Mesenchymal stem cell (in vitro differentiated cells and primary cell): ENCODE results near the gene EFR3B.

Experiments
- DNase-seq: peaks from one replicate; pipeline ENCODE4 v3.0.0-alpha.2; 2013
- H2AFZ ChIP-seq: one replicate; pipeline ENCODE4 v1.6.1; 2013; ENCODE audit warnings: low read depth, mild to moderate bottlenecking, control low read depth, inconsistent platforms, low read length, moderate library complexity
- H2AK5ac ChIP-seq: 2 replicates; pipeline ENCODE4 v1.6.1; 2013; ENCODE audit warnings: low read length, moderate library complexity, mild to moderate bottlenecking, inconsistent platforms; ENCODE audit not compliant: severe bottlenecking
- H2BK120ac ChIP-seq: one replicate; pipeline ENCODE4 v1.6.1; 2013; ENCODE audit warnings: low read depth, mild to moderate bottlenecking, inconsistent platforms, low read length, moderate library complexity
- H2BK12ac ChIP-seq, 2 experiments: one replicate each; pipeline ENCODE4 v1.6.1; 2013; ENCODE audit warnings: inconsistent platforms in 2 of 2, low read length in 2 of 2, mild to moderate bottlenecking in 2 of 2, moderate library complexity in 2 of 2, control low read depth in 1 of 2
- H2BK15ac ChIP-seq: one replicate; pipeline ENCODE4 v1.6.1; 2013; ENCODE audit warnings: mild to moderate bottlenecking, low read depth, inconsistent platforms; ENCODE audit not compliant: poor library complexity, severe bottlenecking
- H2BK5ac ChIP-seq: 2 replicates; pipeline ENCODE4 v1.6.1; 2013; ENCODE audit warnings: low read depth, mild to moderate bottlenecking, low read length, control low read depth, inconsistent platforms; ENCODE audit not compliant: poor library complexity, severe bottlenecking
- H3K14ac ChIP-seq, 2 experiments: one replicate each; pipeline ENCODE4 v1.6.1; 2013; ENCODE audit warnings: inconsistent platforms in 2 of 2, low read length in 2 of 2, control low read depth in 1 of 2, mild to moderate bottlenecking in 1 of 2, moderate library complexity in 1 of 2
- H3K18ac ChIP-seq, 2 experiments: one replicate each; pipeline ENCODE4 v1.6.1; 2013; ENCODE audit warnings: inconsistent platforms in 2 of 2, low read length in 2 of 2, control low read depth in 1 of 2, low read depth in 1 of 2, mild to moderate bottlenecking in 1 of 2
- H3K23ac ChIP-seq, 2 experiments: one replicate each; pipeline ENCODE4 v1.6.1; 2013; ENCODE audit warnings: inconsistent platforms in 2 of 2, low read length in 2 of 2, mild to moderate bottlenecking in 2 of 2, moderate library complexity in 2 of 2, control low read depth in 1 of 2
- H3K27ac ChIP-seq: 2 replicates; pipeline ENCODE4 v1.5.1; 2013; ENCODE audit warnings: mild to moderate bottlenecking, moderate library complexity, low read length, control low read depth, inconsistent platforms; ENCODE audit not compliant: poor library complexity, severe bottlenecking
- H3K27me3 ChIP-seq, 2 experiments: 2 replicates each; pipeline versions ENCODE4 v1.6.1 to v1.7.0; 2013; ENCODE audit warnings: low read length in 2 of 2, mild to moderate bottlenecking in 2 of 2, moderate library complexity in 2 of 2, control low read depth in 1 of 2, inconsistent platforms in 1 of 2; ENCODE audit not compliant: control insufficient read depth in 1 of 2, insufficient read depth in 1 of 2
- H3K36me3 ChIP-seq, 2 experiments: 2 replicates each; pipeline versions ENCODE4 v1.6.1 to v1.7.0; 2013; ENCODE audit warnings: low read length in 2 of 2, control low read depth in 1 of 2, inconsistent platforms in 1 of 2, low read depth in 1 of 2, mild to moderate bottlenecking in 1 of 2; ENCODE audit not compliant: insufficient read depth in 2 of 2, control insufficient read depth in 1 of 2
- H3K4ac ChIP-seq, 2 experiments: one replicate each; pipeline ENCODE4 v1.6.1; 2013; ENCODE audit warnings: inconsistent platforms in 2 of 2, low read length in 2 of 2, mild to moderate bottlenecking in 2 of 2, moderate library complexity in 2 of 2, control low read depth in 1 of 2, low read depth in 1 of 2
- H3K4me1 ChIP-seq: 2 replicates; pipeline ENCODE4 v1.6.1; 2013; ENCODE audit warnings: low read depth, low read length, control low read depth; ENCODE audit not compliant: control insufficient read depth, insufficient read depth
- H3K4me2 ChIP-seq: 2 replicates; pipeline ENCODE4 v1.6.1; 2013; ENCODE audit warnings: low read length, mild to moderate bottlenecking, inconsistent platforms; ENCODE audit not compliant: poor library complexity, severe bottlenecking
- H3K4me3 ChIP-seq, 2 experiments: 2 replicates each; pipeline versions ENCODE4 v1.5.1 to v1.7.0; 2013; ENCODE audit warnings: low read length in 2 of 2, mild to moderate bottlenecking in 2 of 2, control low read depth in 1 of 2, low read depth in 1 of 2; ENCODE audit not compliant: insufficient read depth in 1 of 2
- H3K79me1 ChIP-seq: replicated peaks from 2 replicates; pipeline ENCODE4 v1.6.1; 2013; ENCODE audit warnings: mild to moderate bottlenecking, control low read depth, low read length, inconsistent platforms; ENCODE audit not compliant: poor library complexity, severe bottlenecking
- H3K9ac ChIP-seq: 2 replicates; pipeline ENCODE4 v1.7.0; 2013; ENCODE audit warnings: mild to moderate bottlenecking, low read length, moderate library complexity
- H3K9me3 ChIP-seq: 2 replicates; pipeline ENCODE4 v1.7.0; 2013; ENCODE audit warnings: mild to moderate bottlenecking, low read length; ENCODE audit not compliant: control insufficient read depth
- H4K8ac ChIP-seq: one replicate; pipeline ENCODE4 v1.6.1; 2013; ENCODE audit warnings: inconsistent platforms, mild to moderate bottlenecking, low read length, moderate library complexity
- H4K91ac ChIP-seq: one replicate; pipeline ENCODE4 v1.6.1; 2013; ENCODE audit warnings: mild to moderate bottlenecking, low read length, inconsistent platforms
- WGBS: methylation state at CpG from one replicate; pipeline ENCODE4 v1.1.7; 2013; ENCODE audit warnings: mixed read lengths; 5-methylcytosine and 5-hydroxymethylcytosine counted together

Gene EFR3B

GRCh38 chr2:25141120-25141519, 99.2 kb downstream of the EFR3B start:
- Histone ChIP-seq H3K9me3 (no peaks in the 10 kb centered on the region), H3K14ac (peak overlapping the region in 1 of 2 experiments; percentile 51), H3K4me2 (no peak overlapping the region), H3K27me3 (peaks cover 0 to 24% of the 10 kb centered on the region in 2 experiments), H4K8ac (no peak overlapping the region), H3K36me3 (peaks cover 3 to 30% of the 10 kb centered on the region in 2 experiments), H4K91ac (no peak overlapping the region), H3K79me1 (no peaks in the 10 kb centered on the region), H2BK120ac (no peak overlapping the region), H2AK5ac (no peak overlapping the region), H2BK15ac (no peak overlapping the region), H2BK5ac (no peak overlapping the region), H2BK12ac (no peak overlapping the region), H3K9ac (no peak overlapping the region), H3K27ac (no peak overlapping the region), H2AFZ (no peak overlapping the region), H3K18ac (no peak overlapping the region), H3K4ac (no peak overlapping the region), H3K23ac (no peak overlapping the region), H3K4me1 (no peaks in the 10 kb centered on the region), H3K4me3 (no peak overlapping the region)
- 85% methylated on average over 5 of the region's 8 CpGs for WGBS
- no peak for DNase-seq

- no peak overlapping the region for H2BK15ac ChIP-seq
- H3K27me3 ChIP-seq, result peaks cover 0 to 16% of the 10 kb centered on the region in 2 experiments
- H3K27ac ChIP-seq, result no peak overlapping the region
- no peak overlapping the region for H3K4me3 ChIP-seq
- H3K9me3 ChIP-seq, result no peaks in the 10 kb centered on the region
- WGBS, result 81% methylated on average over 6 of the region's 6 CpGs
- no peak overlapping the region for H3K14ac ChIP-seq
- no peak for DNase-seq
- H4K8ac ChIP-seq, result no peak overlapping the region
- H3K4me2 ChIP-seq, result no peak overlapping the region
- no peak overlapping the region for H2BK120ac ChIP-seq
- no peaks in the 10 kb centered on the region for H3K4me1 ChIP-seq
- no peak overlapping the region for H3K4ac ChIP-seq
- no peaks in the 10 kb centered on the region for H3K79me1 ChIP-seq
- H2BK12ac ChIP-seq, result no peak overlapping the region
- H3K18ac ChIP-seq, result no peak overlapping the region
- no peak overlapping the region for H4K91ac ChIP-seq
- H2BK5ac ChIP-seq, result no peak overlapping the region
- no peak overlapping the region for H3K23ac ChIP-seq
- no peak overlapping the region for H3K9ac ChIP-seq
- H2AFZ ChIP-seq, result no peak overlapping the region
- H2AK5ac ChIP-seq, result no peak overlapping the region
- peaks cover 0 to 33% of the 10 kb centered on the region in 2 experiments for H3K36me3 ChIP-seq
Observed at GRCh38 chr2:25145803-25146202, 103.9 kb downstream of the EFR3B start.

- no peak overlapping the region for H3K4me3 ChIP-seq
- no peak overlapping the region for H3K27ac ChIP-seq
- peaks cover 0 to 29% of the 10 kb centered on the region in 2 experiments for H3K36me3 ChIP-seq
- H2AK5ac ChIP-seq, result no peak overlapping the region
- WGBS, result 96% methylated on average over 10 of the region's 10 CpGs
- H3K4me1 ChIP-seq, result no peaks in the 10 kb centered on the region
- H3K4ac ChIP-seq, result no peak overlapping the region
- H4K91ac ChIP-seq, result no peak overlapping the region
- H2AFZ ChIP-seq, result no peak overlapping the region
- DNase-seq, result no peak
- no peak overlapping the region for H3K14ac ChIP-seq
- no peaks in the 10 kb centered on the region for H3K79me1 ChIP-seq
- H2BK15ac ChIP-seq, result no peak overlapping the region
- H4K8ac ChIP-seq, result no peak overlapping the region
- no peaks in the 10 kb centered on the region for H3K9me3 ChIP-seq
- H3K9ac ChIP-seq, result no peak overlapping the region
- H3K4me2 ChIP-seq, result no peak overlapping the region
- H2BK120ac ChIP-seq, result no peak overlapping the region
- no peak overlapping the region for H2BK12ac ChIP-seq
- no peak overlapping the region for H2BK5ac ChIP-seq
- no peak overlapping the region for H3K18ac ChIP-seq
- no peak overlapping the region for H3K23ac ChIP-seq
- peaks cover 0 to 10% of the 10 kb centered on the region in 2 experiments for H3K27me3 ChIP-seq
Observed at GRCh38 chr2:25146896-25147295, 105.0 kb downstream of the EFR3B start.

- H3K4me3 ChIP-seq, result peak overlapping the region in 1 of 2 experiments; percentile 41
- no peak for DNase-seq
- H3K18ac ChIP-seq, result no peak overlapping the region
- H2BK120ac ChIP-seq, result no peak overlapping the region
- H3K14ac ChIP-seq, result no peak overlapping the region
- H4K91ac ChIP-seq, result no peak overlapping the region
- peaks cover 0 to 26% of the 10 kb centered on the region in 2 experiments for H3K27me3 ChIP-seq
- H3K9me3 ChIP-seq, result no peaks in the 10 kb centered on the region
- 97% methylated on average over 6 of the region's 6 CpGs for WGBS
- H4K8ac ChIP-seq, result no peak overlapping the region
- H3K9ac ChIP-seq, result no peak overlapping the region
- no peak overlapping the region for H2BK15ac ChIP-seq
- no peak overlapping the region for H2AFZ ChIP-seq
- H3K23ac ChIP-seq, result no peak overlapping the region
- H3K79me1 ChIP-seq, result no peaks in the 10 kb centered on the region
- peaks cover 4 to 28% of the 10 kb centered on the region in 2 experiments for H3K36me3 ChIP-seq
- H3K27ac ChIP-seq, result no peak overlapping the region
- H2BK5ac ChIP-seq, result no peak overlapping the region
- no peaks in the 10 kb centered on the region for H3K4me1 ChIP-seq
- no peak overlapping the region for H3K4ac ChIP-seq
- H2AK5ac ChIP-seq, result no peak overlapping the region
- no peak overlapping the region for H3K4me2 ChIP-seq
- no peak overlapping the region for H2BK12ac ChIP-seq
Observed at GRCh38 chr2:25149646-25150045, 107.8 kb downstream of the EFR3B start.
